Stimulated activated CD8-positive, alpha-beta memory T cell treated with anti-CD3 and anti-CD28 coated beads, Interleukin-12 subunit alpha, Interleukin-12 subunit beta, amount 100 ng/mL, for 24 hours (primary cell): ENCODE data around the gene TMX4.

ENCODE experiments used
- DNase-seq: peaks from one replicate; pipeline ENCODE4 v3.0.0-alpha.2; 2020; ENCODE audit errors: extremely low read depth

TMX4 gene

GRCh38 chr20:8019998-8020247, 362 bp upstream of the TMX4 start:
- DNase-seq: no peak

- peak; percentile 31 for DNase-seq
Observed at GRCh38 chr20:8018958-8019245, 659 bp downstream of the TMX4 start.

DNA sequence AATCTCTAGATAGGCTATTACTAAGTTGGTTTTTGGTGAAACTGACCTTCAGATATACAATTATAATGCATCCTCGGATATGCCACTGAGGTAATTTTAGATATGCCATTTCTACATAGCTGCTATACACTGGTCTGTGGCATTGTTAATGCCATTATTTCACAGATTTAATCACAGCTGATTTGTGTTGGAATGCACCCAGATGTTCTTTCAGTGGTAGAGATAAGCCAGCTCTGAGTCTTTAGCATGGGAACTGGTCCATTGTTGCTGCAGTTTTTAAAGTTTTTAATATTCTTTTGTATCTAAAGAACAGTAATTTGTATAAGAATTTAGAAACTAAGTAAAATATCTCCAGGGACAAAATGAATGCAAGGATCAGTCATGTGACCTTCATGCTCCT, 6.8 kb downstream of the TMX4 start:
- no peak for DNase-seq

DNA sequence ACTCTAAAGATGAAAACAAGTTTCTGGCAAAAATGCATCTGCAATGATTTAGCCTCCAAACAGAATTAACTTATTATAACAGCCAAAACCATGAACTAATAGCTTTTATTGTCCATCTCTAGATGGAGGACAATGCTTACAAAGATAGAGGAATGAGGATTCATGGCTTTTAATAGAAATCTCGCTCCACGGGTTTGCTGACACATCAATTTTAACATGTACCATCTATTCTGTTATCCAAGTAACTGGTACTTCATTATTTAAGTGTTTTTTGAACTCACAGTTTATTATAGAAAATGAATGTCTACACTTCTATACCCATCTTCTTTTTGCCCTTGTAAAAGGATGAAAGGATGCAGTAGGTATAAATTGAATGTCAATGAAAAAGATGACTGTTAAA, 10.8 kb downstream of the TMX4 start:
- DNase-seq: no peak

DNA sequence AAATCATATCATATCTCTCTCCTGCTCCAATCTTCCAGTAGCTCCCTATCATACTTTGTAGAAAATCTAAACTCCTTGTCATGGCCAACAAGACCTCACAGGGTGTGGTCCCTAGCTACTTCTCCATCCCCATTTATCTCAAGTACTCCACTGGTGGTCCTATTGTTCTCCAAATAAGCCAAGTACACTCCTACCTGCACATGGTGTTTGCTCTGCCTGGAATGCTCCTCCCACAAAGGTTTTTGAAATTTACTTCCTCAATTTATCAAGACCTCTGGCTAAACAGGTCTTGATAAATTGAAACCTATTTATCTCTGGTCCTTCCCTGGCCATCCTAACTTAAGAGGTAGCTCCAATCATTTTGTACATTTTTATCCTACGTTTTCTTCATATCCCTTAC, 12.1 kb downstream of the TMX4 start:
- no peak for DNase-seq

GRCh38 chr20:8005575-8006366, 13.8 kb downstream of the TMX4 start:
- no peak for DNase-seq

DNA sequence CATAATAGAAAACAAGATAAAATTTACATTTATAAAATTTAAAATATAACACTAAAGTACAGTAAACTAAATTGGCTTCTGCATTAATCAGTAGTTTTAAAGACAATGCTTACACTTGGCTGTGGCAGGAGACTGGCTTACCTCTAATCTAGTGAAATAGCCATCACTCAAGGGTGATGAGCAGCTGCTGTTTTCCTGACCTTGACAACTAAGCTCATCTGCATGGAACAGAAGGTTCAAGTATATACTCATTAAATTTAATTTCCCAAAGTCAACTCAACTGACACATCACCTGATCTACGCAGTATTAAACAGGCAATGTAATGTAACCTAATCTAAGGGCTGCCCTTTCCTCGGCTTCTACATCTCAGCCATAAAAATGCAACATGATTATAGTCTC, 14.5 kb downstream of the TMX4 start:
- DNase-seq: no peak

- no peak for DNase-seq
Observed at GRCh38 chr20:8002056-8002455, 17.5 kb downstream of the TMX4 start.

GRCh38 chr20:8000796-8001195, 18.8 kb downstream of the TMX4 start:
- DNase-seq: no peak

GRCh38 chr20:7996898-7997297, 22.7 kb downstream of the TMX4 start:
- no peak for DNase-seq

GRCh38 chr20:7994809-7995208, 24.8 kb downstream of the TMX4 start:
- no peak for DNase-seq

- DNase-seq: no peak
Observed at GRCh38 chr20:7993703-7994102, 25.9 kb downstream of the TMX4 start.

DNA sequence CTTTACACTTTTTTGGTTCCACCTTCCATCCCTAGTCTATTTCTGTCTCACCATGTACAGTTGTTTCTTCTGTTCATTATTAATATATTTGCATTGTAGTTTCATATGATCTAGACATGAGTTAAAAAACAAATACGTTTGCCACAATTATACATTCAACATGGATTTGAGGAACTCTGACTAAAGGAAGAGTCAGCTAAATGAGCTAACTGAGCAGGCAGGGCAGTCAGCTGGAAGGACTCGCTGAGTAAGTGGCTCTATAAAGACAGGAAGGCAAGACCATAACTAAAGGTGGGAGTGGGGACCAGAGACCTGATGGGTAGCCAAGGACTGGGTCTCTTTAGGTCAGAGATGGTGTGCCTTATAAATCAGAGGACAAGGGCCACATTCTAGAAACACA, 26.3 kb downstream of the TMX4 start:
- DNase-seq: no peak

DNA sequence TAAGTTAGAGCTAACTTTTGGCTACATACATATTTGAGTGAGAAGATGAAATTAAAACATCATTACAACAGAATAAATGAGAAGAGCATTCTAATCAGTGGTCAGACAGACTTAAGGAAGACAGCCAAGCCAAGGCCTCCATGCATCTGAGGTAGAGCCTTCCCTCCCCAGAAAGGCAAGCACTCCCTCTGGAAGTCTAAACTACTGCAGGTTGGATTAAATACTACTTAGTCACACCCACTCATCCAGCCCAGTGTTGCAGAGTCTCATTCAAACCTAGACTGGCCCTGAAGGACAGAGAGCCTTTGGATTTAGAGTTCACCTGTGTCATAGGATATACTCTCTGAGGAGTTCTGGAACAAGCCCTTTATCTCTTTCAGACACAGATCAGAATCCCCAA, 29.2 kb downstream of the TMX4 start:
- DNase-seq: no peak

- no peak for DNase-seq
Observed at GRCh38 chr20:7989379-7989778, 30.2 kb downstream of the TMX4 start.

- no peak for DNase-seq
Observed at GRCh38 chr20:7985916-7986315, 33.6 kb downstream of the TMX4 start.

DNA sequence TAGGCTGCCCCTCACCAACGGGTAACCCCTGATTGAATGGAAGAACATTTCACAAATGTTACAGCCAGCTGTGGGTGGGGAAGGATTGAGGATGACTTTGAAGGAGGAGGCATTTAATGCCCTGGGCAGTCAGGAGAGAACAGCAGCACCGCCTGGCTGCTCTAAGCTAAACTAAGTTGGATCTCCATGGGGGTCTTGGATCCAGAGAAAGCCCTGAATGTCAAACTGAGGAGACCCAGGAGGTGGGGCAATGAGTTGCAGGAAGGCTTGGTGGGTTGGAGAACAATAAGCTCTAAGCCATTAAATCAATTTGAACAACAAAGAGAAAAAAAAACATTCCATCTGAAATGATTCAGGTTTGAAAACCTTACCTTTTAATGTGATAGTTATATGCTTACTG, 35.4 kb downstream of the TMX4 start:
- no peak for DNase-seq

- DNase-seq: no peak
Observed at GRCh38 chr20:7981374-7981773, 38.2 kb downstream of the TMX4 start.

DNA sequence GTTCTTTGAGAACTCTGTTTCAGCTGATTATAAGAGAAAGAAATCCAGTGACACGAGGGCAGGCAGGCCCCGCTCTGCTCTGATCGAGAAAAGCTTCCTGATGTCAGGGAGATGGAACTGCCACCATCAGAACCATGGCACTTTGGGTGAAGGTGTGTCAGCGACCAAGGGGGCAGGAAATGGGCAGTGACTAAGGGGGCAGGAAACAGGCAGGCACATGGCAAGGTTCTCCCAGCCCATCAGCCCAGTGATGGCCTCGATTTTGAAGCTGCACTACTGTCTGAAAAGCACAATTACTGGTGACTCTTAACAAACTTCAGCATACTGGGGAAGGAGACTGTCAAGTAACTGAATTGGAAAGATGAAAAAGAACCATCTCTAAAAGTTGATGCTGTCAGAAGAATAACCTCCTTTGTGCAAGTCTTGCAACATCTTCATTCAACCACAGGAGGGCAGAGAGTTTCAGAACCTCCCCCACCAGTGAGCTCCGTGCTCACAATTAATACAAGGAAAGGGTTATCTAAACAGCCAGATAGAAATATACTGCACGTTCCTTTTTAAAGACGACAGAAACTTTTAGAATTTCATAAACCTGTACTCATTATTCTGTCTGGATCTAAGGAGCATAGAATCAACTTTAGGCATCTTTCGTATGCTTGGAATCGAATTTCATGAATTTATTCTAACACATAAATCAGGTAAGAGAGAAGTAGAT, 39.1 kb downstream of the TMX4 start:
- DNase-seq: no peak

DNA sequence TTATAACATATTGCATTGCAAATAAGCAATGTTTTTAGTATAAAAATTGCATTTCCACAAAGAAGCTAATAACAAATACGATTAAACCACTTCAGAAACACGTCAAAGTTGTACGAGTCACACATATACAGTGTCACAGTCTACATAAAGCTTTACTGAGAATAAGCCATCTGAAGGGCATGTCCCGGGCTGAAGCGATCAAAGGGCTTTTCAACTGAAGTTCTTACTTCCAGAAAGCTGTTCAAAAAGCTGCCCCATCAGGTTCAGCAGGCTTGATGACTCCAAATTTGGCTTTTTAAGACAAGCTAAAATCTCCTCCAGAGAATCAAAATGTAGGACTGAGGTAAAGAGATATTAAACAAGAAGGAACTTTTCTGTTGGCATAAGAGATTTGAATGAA, 41.9 kb downstream of the TMX4 start:
- DNase-seq: no peak

DNA sequence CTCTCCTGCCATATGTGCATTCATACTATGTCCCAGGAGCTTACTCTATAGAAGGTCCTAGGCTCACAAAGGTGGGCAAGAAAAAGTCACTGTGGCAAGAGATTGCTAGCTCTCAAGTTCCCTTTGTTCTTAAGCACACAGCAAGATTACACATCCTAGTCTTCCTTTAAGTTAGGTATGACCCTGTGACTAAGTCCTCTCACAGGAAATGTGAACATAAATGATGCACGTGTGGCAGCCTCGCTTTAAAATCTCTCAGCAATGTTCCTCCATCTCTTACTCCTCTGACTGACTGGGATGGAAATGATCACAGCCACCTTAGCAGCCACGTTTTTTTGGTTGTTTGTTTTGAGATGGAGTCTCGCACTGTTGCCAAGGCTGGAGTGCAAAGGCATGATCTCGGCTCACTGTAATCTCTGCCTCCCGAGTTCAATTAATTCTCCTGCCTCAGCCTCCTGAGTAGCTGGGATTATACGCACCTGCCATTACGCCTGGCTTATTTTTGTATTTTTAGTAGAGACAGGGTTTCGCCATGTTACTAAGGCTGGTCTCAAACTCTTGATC, 43.6 kb downstream of the TMX4 start:
- DNase-seq: no peak

- DNase-seq: no peak
Observed at GRCh38 chr20:7974785-7975435, 44.7 kb downstream of the TMX4 start.
